HT1080 (cell line): Measurements from ENCODE around the gene SNX18. TPM values are rescaled to one million over a fixed set of nuclear protein-coding genes. Genes with fewer than 3 reads are reported as not detected.

ENCODE experiments used
- DNase-seq: peaks from one replicate; pipeline ENCODE4 v3.0.0-alpha.2; 2015; ENCODE audit warnings: low read depth
- total RNA-seq: library from RNA; depleted of rRNA; stranded (reverse); fragments of >200 nt; shearing (Covaris generic); gene quantifications from 2 replicates; pipeline ENCODE4 v1.2.3, GENCODE V29; 2014

Gene SNX18
- total RNA-seq, 1 experiment from 2014 or later = 14.5 TPM

- DNase-seq = no peak
Observed at GRCh38 chr5:54540286-54540685, 22.7 kb downstream of the SNX18 start.

DNA sequence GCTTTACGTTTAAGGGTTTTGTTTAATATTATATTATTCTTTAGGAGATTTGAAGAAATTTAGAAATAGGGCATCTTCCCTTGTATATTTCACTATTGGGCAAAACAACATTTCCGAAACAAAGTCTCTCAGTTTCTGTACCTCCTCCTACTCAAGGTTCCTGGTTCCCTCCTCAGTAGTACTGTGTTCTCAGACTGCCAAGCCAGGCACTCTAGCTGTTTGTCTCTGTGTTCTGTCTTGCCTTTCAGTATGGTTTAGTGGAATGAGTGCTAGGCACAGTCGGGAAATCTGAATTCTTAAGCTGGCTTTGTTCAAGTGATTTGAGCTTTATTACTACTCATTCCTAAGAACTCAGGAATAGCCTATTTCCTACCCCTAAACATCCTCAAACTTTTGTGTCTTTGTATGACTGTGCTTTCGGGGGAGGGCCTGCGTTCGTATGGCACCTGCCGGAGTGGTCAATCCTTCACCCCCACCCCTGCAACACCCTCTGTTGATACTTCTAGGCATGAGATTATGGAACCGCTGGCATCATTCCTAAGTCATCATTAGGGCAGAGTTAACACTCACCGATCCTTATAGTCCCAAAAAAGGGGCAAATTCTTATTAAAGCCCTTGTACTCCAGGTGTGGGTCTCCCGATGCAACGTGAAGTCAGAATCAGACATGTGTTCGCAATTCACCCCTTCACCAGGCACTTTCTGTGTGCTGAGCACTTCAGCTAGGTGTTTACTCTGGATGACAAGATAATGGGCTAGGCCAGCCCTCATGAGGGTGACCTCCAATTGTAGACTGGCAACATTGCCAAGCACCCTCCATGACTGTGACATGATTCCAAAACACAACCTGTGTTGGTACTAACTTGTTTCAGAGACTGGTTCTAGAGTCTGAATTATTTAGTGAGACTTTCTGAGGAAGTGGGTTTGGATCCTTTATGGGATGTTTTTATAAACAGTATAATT, 24.5 kb downstream of the SNX18 start:
- DNase-seq = no peak

GRCh38 chr5:54544044-54544443, 26.5 kb downstream of the SNX18 start:
- DNase-seq = no peak

DNA sequence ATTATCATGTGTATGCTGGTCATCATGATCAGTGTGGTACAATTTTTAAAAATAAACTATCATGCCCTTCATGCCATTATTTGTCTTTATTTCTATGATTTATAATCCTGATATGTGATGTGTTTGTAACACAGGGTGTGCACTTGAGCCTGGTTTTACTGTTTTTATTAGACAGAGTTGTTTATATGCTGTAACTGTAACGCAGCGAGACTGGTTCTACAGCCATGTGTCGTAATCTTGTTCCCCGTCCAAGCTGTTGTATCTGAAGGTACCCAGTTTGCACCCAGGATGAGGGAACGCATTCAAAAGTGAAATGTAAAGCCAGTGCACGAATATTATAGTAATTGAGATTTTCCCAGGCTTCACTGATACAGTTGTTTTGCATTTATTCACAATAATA, 28.2 kb downstream of the SNX18 start:
- DNase-seq = no peak

- peak; percentile 67 for DNase-seq
Observed at GRCh38 chr5:54547711-54548250, 30.2 kb downstream of the SNX18 start.

GRCh38 chr5:54548565-54548964, 31.0 kb downstream of the SNX18 start:
- no peak for DNase-seq

DNA sequence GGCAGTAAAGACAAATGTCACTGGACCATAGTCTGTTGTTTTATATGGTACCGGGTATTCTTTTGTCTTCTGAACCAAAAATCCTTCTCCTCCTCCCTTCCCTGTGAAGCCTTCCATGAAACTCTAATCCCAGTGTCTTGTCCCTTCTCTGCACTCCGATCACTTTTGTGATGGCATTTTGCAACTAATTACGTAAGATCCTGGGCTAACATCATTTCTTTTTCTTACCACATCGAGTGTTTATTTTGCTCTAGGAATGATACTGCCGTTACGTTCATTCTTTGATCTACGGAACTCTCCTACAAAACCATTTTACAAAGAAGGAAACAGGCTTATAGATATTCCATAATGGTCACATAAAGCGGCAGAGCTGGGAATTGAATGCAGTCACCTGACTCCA, 33.7 kb downstream of the SNX18 start:
- DNase-seq = no peak

DNA sequence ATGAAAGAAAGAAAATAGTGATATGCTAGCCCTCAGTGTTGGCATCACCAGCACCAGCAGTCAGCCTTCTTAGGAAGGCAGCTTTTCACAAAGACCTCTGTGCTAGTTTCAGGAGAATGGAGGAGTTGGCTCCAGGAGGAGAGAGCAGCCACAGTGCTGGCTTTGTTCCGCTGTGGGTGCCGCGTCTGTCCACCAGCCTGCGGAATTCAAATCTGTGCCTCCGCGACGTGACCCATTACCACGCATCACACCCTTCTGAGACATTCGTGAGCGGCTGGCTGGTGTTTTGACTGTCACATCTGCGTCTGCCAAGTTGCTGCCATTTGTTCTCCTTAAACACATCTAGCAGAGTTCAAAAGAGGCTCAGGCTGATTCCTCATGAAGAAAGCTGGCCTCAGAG, 34.4 kb downstream of the SNX18 start:
- no peak for DNase-seq

GRCh38 chr5:54552446-54552845, 34.9 kb downstream of the SNX18 start:
- DNase-seq = no peak

GRCh38 chr5:54553659-54554207, 36.2 kb downstream of the SNX18 start:
- DNase-seq = no peak

DNA sequence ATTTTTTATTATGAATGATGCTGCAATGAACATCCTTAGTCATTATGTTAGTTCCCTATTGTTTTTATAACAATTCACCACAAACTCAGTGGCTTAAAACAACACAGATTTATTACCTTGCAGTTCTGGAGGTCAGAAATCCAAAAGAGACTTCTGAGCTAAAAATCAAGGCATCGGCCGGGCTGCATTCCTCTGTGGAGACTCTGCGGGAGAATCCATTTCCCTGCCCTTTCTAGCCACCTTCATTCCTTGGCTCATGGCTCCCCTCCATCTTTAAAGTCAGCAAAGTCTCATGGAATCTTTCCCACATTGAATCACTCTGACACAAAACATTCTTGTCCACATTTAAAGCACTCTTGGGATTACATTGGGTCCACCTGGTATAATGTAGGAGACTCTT, 38.6 kb downstream of the SNX18 start:
- DNase-seq = no peak

DNA sequence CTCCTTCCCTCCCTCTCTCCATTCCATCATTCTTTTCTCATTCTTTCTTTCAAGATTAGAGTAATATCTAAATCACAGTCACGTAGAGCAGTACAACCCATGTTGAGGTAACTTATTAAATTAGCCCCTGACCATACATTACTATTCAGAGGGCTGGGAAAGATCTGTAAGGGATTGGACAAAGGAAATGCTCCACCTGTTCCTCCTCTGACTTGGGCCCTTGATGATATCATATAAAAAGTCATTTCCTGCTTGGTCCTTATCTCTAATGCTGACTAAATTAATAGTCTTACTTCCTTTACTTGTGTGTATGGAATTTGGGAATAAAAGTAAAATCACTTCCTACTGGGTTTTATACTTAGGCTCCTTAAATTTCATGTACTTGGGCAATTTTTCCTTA, 40.8 kb downstream of the SNX18 start:
- peak; percentile 4 for DNase-seq

- DNase-seq = no peak
Observed at GRCh38 chr5:54561651-54562050, 44.1 kb downstream of the SNX18 start.

GRCh38 chr5:54563083-54563761, 45.7 kb downstream of the SNX18 start:
- DNase-seq = no peak

DNA sequence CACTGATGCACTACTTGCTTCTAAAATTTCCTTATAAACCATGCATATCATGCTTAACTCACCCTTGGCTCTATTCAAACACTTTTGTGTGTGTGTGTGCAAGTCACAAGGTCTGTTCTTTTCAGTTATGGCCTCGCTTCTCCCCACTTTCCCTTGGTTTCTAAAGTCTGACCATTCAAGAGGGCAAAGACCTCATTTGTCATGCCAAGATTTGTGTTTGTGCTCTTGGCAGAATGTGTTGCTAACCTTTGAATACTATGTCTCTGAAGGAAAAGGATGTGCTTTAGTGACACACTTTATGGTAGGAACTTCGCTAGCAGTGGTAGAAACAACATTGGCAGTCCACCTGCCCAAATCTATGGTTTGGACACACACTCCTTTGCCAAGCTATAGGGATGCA, 50.4 kb downstream of the SNX18 start:
- DNase-seq = no peak

- peak; percentile 10 for DNase-seq
Observed at GRCh38 chr5:54570916-54571315, 53.4 kb downstream of the SNX18 start.

GRCh38 chr5:54571462-54571861, 53.9 kb downstream of the SNX18 start:
- no peak for DNase-seq

- DNase-seq = no peak
Observed at GRCh38 chr5:54573812-54574489, 56.4 kb downstream of the SNX18 start.

DNA sequence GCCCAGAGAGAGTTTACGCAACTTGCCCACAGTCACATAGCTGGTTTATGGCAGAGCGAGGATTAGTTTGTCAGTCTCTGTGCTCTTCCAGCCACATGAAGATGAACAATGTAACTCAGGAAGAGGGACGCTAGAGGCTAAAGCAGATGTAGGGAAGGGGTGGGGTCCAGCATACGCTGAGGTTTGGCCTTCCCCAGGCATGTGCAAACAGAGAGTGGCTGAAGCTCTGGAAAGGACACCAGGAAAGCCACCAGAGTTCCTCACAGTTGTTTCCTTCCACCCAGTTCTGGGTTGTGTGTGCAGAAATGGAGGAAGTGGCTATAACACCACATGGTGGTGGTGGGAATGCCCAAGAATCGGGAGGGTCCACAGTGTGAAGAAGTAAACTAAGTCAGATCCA, 60.0 kb downstream of the SNX18 start:
- DNase-seq = no peak

DNA sequence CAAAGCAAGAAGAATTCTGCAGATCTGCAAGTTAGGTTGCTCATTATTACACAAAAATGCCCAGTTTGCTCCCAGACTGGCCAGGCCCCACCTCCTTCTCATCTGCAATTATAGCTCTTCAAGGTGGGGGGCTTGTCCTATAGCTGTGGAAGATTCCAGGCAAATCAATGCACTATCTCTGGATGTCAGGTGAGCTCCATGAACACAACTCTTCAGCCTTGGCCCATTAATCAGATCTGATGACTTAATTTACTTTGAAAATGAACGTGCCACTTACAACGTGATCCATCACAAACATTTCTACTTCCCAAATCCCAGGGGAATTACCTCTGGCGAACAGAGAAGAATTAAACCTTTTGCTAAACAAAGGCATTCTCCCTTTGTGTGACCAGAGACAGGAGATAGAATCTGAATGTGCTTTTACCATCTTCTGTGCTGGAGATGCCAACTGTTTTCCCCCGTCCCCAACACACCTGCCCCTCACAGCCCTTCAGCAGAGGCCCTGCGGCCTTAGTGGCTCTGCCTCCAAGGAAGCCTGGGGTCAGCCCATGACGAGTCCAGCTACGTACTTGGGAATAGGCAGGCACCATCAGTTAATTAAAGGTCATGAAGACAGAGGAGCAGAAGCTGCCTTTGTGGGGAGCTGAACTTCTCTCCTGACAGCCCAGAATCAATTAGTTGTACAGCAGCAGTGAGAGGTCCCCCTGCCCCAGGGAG, 60.5 kb downstream of the SNX18 start:
- no peak for DNase-seq
